OCI-LY7 (cell line): Measurements from ENCODE around the gene SOX5. TPM values are rescaled to one million over a fixed set of nuclear protein-coding genes. Genes with fewer than 3 reads are reported as not detected.

Experiments
- BruUV-seq: library from RNA; stranded (reverse); fragments of 400-500 nt; replicated peaks from 2 replicates; lab custom pipeline; 2021; lab: Mats Ljungman, UMichigan
- CTCF ChIA-PET: fragments of 300-600 bp; sonication (Branson Sonifier 250); formaldehyde crosslinking; loops from one replicate; lab custom pipeline; 2022; ENCODE audit warnings: antibody characterized with exemption; ENCODE audit not compliant: unreplicated experiment; lab: Charles Lee
- POLR2A ChIA-PET: fragments of 300-600 bp; sonication (Branson Sonifier 250); formaldehyde crosslinking; loops from one replicate; lab custom pipeline; 2022; ENCODE audit warnings: antibody characterized with exemption; lab: Charles Lee
- DNase-seq: peaks from one replicate; pipeline ENCODE4 v3.0.0-alpha.2; 2015; ENCODE audit warnings: low spot score
- H2AFZ ChIP-seq: fragments of 200-600 bp; sonication (generic), shearing (Covaris generic); 2 replicates; pipeline ENCODE4 v1.6.1; 2014; ENCODE audit warnings: mild to moderate bottlenecking, antibody characterized with exemption, low read length, moderate library complexity
- H3K27ac ChIP-seq: fragments of 200-600 bp; sonication (generic); 2 replicates; pipeline ENCODE4 v1.5.1; 2014; ENCODE audit warnings: mixed run types, low read depth, mild to moderate bottlenecking, moderate library complexity, low read length, inconsistent platforms; ENCODE audit not compliant: poor library complexity, severe bottlenecking
- H3K36me3 ChIP-seq: fragments of 200-600 bp; sonication (generic); 2 replicates; pipeline ENCODE4 v1.6.1; 2014; ENCODE audit warnings: mild to moderate bottlenecking, antibody characterized with exemption, low read length, moderate library complexity, mixed read lengths; ENCODE audit not compliant: insufficient read depth
- H3K4me1 ChIP-seq: fragments of 200-600 bp; sonication (generic); 2 replicates; pipeline ENCODE4 v1.5.1; 2014; ENCODE audit warnings: mild to moderate bottlenecking, low read length; ENCODE audit not compliant: insufficient read depth, poor library complexity, severe bottlenecking
- H3K4me2 ChIP-seq: fragments of 200-600 bp; sonication (generic); 2 replicates; pipeline ENCODE4 v1.6.1; 2014; ENCODE audit warnings: mild to moderate bottlenecking, low read length
- H3K4me3 ChIP-seq: fragments of 200-600 bp; sonication (generic); 2 replicates; pipeline ENCODE4 v1.5.1; 2014; ENCODE audit warnings: mild to moderate bottlenecking, low read depth, low read length; ENCODE audit not compliant: poor library complexity, severe bottlenecking
- H3K79me2 ChIP-seq: fragments of 200-600 bp; sonication (generic); 2 replicates; pipeline ENCODE4 v1.6.1; 2016; ENCODE audit warnings: low read depth, mild to moderate bottlenecking, low read length, moderate library complexity, mixed read lengths; ENCODE audit not compliant: insufficient read depth
- H3K9me2 ChIP-seq: fragments of 200-600 bp; sonication (generic); 2 replicates; pipeline ENCODE4 v1.6.1; 2016; ENCODE audit warnings: mild to moderate bottlenecking, low read length, mixed read lengths; ENCODE audit not compliant: insufficient read depth
- H3K9me3 ChIP-seq: fragments of 200-600 bp; sonication (generic); 2 replicates; pipeline ENCODE4 v1.6.1; 2014; ENCODE audit warnings: mild to moderate bottlenecking, mixed run types, low read length, mixed read lengths
- H4K20me1 ChIP-seq: fragments of 200-600 bp; sonication (generic); 2 replicates; pipeline ENCODE4 v1.6.1; 2014; ENCODE audit warnings: mild to moderate bottlenecking, antibody characterized with exemption, low read length, moderate library complexity, mixed read lengths; ENCODE audit not compliant: insufficient read depth
- EZH2phosphoT487 ChIP-seq: fragments of 200-600 bp; sonication (generic); IDR thresholded peaks from 2 replicates; pipeline ENCODE4 v1.6.1; 2018; ENCODE audit warnings: low read depth, borderline replicate concordance, mild to moderate bottlenecking, mixed run types, antibody characterized with exemption, low read length, moderate library complexity, mixed read lengths
- intact Hi-C: fragments of 100-400 bp; cut with micrococcal nuclease; formaldehyde crosslinking; loops from one replicate; pipeline ENCODE4 v1.10.0; 2022; ENCODE audit not compliant: unreplicated experiment
- total RNA-seq, 2 experiments: library from RNA; depleted of rRNA in 1 of 2; stranded (reverse); fragments of >200 nt in 1 of 2; shearing (Covaris generic) in 1 of 2; gene quantifications; 2 replicates each; pipeline ENCODE4 v1.2.3, GENCODE V29; 2014 to 2022
- TF ChIP-seq, protein P1 (sequence below): fragments of 200-600 bp; sonication (generic); conservative IDR thresholded peaks from 2 replicates; pipeline ENCODE4 v1.5.1; 2014; ENCODE audit warnings: mild to moderate bottlenecking, antibody characterized with exemption, low read length, moderate library complexity, mixed read lengths

SOX5 gene
- total RNA-seq, 2 experiments from 2014 or later: 0.16 TPM; not detected in 1

DNA sequence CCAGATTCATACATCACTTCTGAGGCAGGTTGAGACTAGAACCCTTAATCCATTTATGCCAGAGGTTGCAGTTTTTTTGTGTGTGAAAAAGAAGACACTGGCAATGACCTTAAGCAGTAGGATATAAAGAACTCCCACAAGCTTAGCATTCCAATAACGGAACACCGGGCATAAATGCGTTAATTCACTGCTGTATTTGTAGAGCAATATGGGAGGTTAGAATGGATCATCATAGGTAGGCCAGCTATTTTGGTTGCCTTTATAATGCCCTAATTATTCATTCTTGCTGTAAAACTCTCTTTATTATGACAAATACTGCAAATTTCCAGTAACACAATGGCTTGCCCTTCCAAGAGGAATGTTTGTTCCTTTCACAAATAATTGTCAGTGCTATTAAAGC, 322.7 kb downstream of the SOX5 start:
- POLR2A ChIA-PET: interaction anchor here (0.6 kb wide), 1 partner anchor 1724 kb away, joined by 3 read pairs; no protein-coding TSS in a partner anchor
- no peak overlapping the region for H3K4me3 ChIP-seq
- no peak for DNase-seq
- no TSS peak for BruUV-seq
- no peaks in the 10 kb centered on the region for H3K9me3 ChIP-seq
- H3K36me3 ChIP-seq: no peaks in the 10 kb centered on the region
- H3K79me2 ChIP-seq: no peaks in the 10 kb centered on the region
- H3K4me2 ChIP-seq: no peak overlapping the region
- CTCF ChIA-PET: no interaction called here
- intact Hi-C loops: no loop called here
- H3K9me2 ChIP-seq: 0 out of 2 replicates have a peak, but pooled peaks cover 4% of the 10 kb centered on the region
- no peaks in the 10 kb centered on the region for H3K4me1 ChIP-seq
- no peak for TF ChIP-seq EZH2phosphoT487
- TF ChIP-seq, protein P1, sequence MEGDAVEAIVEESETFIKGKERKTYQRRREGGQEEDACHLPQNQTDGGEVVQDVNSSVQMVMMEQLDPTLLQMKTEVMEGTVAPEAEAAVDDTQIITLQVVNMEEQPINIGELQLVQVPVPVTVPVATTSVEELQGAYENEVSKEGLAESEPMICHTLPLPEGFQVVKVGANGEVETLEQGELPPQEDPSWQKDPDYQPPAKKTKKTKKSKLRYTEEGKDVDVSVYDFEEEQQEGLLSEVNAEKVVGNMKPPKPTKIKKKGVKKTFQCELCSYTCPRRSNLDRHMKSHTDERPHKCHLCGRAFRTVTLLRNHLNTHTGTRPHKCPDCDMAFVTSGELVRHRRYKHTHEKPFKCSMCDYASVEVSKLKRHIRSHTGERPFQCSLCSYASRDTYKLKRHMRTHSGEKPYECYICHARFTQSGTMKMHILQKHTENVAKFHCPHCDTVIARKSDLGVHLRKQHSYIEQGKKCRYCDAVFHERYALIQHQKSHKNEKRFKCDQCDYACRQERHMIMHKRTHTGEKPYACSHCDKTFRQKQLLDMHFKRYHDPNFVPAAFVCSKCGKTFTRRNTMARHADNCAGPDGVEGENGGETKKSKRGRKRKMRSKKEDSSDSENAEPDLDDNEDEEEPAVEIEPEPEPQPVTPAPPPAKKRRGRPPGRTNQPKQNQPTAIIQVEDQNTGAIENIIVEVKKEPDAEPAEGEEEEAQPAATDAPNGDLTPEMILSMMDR: no peak
- H3K27ac ChIP-seq: no peak overlapping the region
- H2AFZ ChIP-seq: no peak overlapping the region
- no peaks in the 10 kb centered on the region for H4K20me1 ChIP-seq

DNA sequence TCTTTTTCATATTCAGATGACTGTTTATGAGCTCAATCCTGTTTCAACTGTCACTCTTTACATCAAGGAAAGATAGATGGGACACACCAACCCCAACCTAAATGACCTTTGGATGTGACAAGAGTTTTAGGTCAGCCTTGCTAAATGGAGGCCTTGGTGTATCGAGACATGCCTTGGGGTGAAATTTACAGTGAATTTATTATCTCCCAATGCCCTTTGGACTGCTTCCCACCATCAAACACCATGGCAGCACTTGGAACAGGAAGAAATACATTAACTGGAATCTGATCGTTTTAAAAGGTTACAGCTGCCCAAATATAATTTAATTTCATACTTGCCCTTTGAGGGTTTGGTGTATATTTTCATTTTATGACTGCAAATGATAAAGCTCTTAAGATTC, 327.6 kb downstream of the SOX5 start:
- Histone ChIP-seq H3K4me1 (no peaks in the 10 kb centered on the region), H3K36me3 (no peaks in the 10 kb centered on the region), H3K4me2 (no peak overlapping the region), H4K20me1 (no peaks in the 10 kb centered on the region), H3K4me3 (no peak overlapping the region), H2AFZ (no peak overlapping the region), H3K9me3 (no peaks in the 10 kb centered on the region), H3K79me2 (no peaks in the 10 kb centered on the region), H3K9me2 (0 out of 2 replicates have a peak, but pooled peaks cover 4% of the 10 kb centered on the region), H3K27ac (no peak overlapping the region)
- ChIA-PET POLR2A (interaction anchor here (0.6 kb wide), 2 partner anchors 85 to 154 kb away, joined by 3 read pairs; no protein-coding TSS in a partner anchor), CTCF (no interaction called here)
- BruUV-seq: no TSS peak
- no peak for TF ChIP-seq EZH2phosphoT487
- TF ChIP-seq, protein P1: no peak
- DNase-seq: no peak
- intact Hi-C loops: no loop called here

DNA sequence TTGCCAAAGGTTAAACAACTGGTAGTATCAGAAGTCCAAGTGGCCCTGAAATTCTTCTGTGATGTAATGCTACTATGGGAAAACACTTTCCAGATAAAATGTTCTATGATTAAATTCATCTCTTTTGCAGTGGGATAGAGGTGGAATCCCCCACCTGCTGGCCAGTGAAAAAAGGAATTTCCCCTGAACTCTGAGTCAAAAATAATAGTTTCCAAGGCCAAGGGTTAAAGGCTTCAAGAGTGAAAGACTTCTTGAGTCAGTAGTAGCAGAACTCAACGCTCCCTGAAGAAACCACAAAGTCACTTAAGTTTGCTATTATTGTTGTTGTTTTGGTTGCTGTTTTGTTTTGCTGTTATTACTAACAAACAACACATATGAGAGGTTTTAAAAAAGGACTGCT, 330.8 kb downstream of the SOX5 start:
- TF ChIP-seq, protein P1: no peak
- TF ChIP-seq EZH2phosphoT487: no peak
- Histone ChIP-seq H3K4me2 (no peak overlapping the region), H3K36me3 (no peaks in the 10 kb centered on the region), H3K4me1 (no peaks in the 10 kb centered on the region), H3K27ac (no peak overlapping the region), H3K9me2 (no peaks in the 10 kb centered on the region), H3K79me2 (no peaks in the 10 kb centered on the region), H4K20me1 (no peaks in the 10 kb centered on the region), H3K4me3 (no peak overlapping the region), H2AFZ (no peak overlapping the region), H3K9me3 (no peaks in the 10 kb centered on the region)
- intact Hi-C loops: no loop called here
- ChIA-PET POLR2A (interaction anchor here (1.3 kb wide), 1 partner anchor 17 kb away, joined by 4 read pairs; no protein-coding TSS in a partner anchor), CTCF (no interaction called here)
- no peak for DNase-seq
- BruUV-seq: no TSS peak
